ENCODE measurements around the gene RBM24.

DNA sequence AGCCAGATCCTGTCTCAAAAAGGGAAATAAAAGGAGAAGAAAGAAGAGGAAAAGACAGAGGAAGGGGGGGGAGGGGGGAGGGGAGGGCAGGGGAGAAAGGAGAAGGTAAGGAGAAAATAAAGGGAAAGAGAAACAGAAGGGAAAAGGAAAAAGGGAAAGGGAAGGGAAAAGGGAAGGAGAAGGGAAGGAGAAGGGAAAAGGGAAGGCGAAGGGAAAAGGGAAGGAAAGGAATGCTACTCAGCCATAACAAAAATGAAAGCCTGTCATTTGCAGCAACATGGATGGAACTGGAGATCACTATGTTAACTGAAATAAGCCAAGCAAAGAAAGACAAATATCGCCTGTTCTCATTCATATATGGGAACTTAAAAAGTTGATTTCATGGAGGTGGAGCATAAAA, 22.3 kb downstream of the RBM24 start:
- TF ChIP-seq POLR2AphosphoS5 (IDR thresholded peaks at IDR 0.05; ENCODE audit: insufficient read depth, low read depth, low read length) (no peak), MYC (IDR thresholded peaks at IDR 0.05; ENCODE audit: low read depth, low read length) (no peak), GATA2 (IDR thresholded peaks at IDR 0.05; ENCODE audit: insufficient read depth, insufficient read length, low read depth, low read length) (no peak), POLR2A (IDR thresholded peaks at IDR 0.05; ENCODE audit: low read depth, low read length) (no peak), JUN (IDR thresholded peaks at IDR 0.05; ENCODE audit: borderline replicate concordance, insufficient read depth, insufficient read length, low read depth) (no peak)
- TF ChIP-seq, protein P1, sequence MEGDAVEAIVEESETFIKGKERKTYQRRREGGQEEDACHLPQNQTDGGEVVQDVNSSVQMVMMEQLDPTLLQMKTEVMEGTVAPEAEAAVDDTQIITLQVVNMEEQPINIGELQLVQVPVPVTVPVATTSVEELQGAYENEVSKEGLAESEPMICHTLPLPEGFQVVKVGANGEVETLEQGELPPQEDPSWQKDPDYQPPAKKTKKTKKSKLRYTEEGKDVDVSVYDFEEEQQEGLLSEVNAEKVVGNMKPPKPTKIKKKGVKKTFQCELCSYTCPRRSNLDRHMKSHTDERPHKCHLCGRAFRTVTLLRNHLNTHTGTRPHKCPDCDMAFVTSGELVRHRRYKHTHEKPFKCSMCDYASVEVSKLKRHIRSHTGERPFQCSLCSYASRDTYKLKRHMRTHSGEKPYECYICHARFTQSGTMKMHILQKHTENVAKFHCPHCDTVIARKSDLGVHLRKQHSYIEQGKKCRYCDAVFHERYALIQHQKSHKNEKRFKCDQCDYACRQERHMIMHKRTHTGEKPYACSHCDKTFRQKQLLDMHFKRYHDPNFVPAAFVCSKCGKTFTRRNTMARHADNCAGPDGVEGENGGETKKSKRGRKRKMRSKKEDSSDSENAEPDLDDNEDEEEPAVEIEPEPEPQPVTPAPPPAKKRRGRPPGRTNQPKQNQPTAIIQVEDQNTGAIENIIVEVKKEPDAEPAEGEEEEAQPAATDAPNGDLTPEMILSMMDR (IDR thresholded peaks at IDR 0.05; ENCODE audit: extremely low read depth in 1 of 2, insufficient read depth in 1 of 2, low read depth in 1 of 2, low read length in 2 of 2), result no peak
- TF ChIP-seq, protein P2, sequence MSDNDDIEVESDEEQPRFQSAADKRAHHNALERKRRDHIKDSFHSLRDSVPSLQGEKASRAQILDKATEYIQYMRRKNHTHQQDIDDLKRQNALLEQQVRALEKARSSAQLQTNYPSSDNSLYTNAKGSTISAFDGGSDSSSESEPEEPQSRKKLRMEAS (IDR thresholded peaks at IDR 0.05; ENCODE audit: insufficient read depth, insufficient read length), result no peak

All from endothelial cell of umbilical vein (primary cell).